ENCODE data around the gene CARD19.

Gene CARD19

GRCh38 chr9:93155716-93156474, 59.9 kb downstream of the CARD19 start:
- no peak for DNase-seq (ENCODE audit: low read depth in 2 of 2)

- DNase-seq (ENCODE audit: low read depth in 2 of 2): no peak
These were observed 60.5 kb downstream of the CARD19 start for GRCh38 chr9:93156475-93157008.

GRCh38 chr9:93159601-93160471, 63.8 kb downstream of the CARD19 start:
- DNase-seq (ENCODE audit: low read depth in 2 of 2): peak; percentile 26 to 38

- DNase-seq (ENCODE audit: low read depth in 2 of 2): no peak
These were observed 66.0 kb downstream of the CARD19 start for GRCh38 chr9:93161786-93162562.

Data from activated CD8-positive, alpha-beta memory T cell treated with anti-CD3 and anti-CD28 coated beads for 4 hours (primary cell).